ENCODE measurements around the gene MDP1. TPM values are rescaled to one million over a fixed set of nuclear protein-coding genes. Genes with fewer than 3 reads are reported as not detected.

MDP1 gene
- total RNA-seq, 1 donor from 2014 or later: 21.1 TPM

GRCh38 chr14:24258119-24258518, 42.3 kb upstream of the MDP1 start:
- no peaks in the 10 kb centered on the region for H3K27me3 ChIP-seq (ENCODE audit: control insufficient read depth, insufficient read depth, low read length)
- H3K4me3 ChIP-seq (ENCODE audit: low read depth, low read length): no peak overlapping the region
- FAIRE-seq (no peak), DNase-seq (ENCODE audit: low read depth) (no peak)
- TF ChIP-seq CTCF (IDR thresholded peaks at IDR 0.05; ENCODE audit: insufficient read depth, low read length, severe bottlenecking): no peak
- H3K36me3 ChIP-seq (ENCODE audit: control insufficient read depth, insufficient read depth, low read length): peaks cover 42% of the 10 kb centered on the region

- no peak for TF ChIP-seq CTCF (IDR thresholded peaks at IDR 0.05; ENCODE audit: insufficient read depth, low read length, severe bottlenecking)
- peaks cover 47% of the 10 kb centered on the region for H3K36me3 ChIP-seq (ENCODE audit: control insufficient read depth, insufficient read depth, low read length)
- no peaks in the 10 kb centered on the region for H3K27me3 ChIP-seq (ENCODE audit: control insufficient read depth, insufficient read depth, low read length)
- H3K4me3 ChIP-seq (ENCODE audit: low read depth, low read length): no peak overlapping the region
- FAIRE-seq (no peak), DNase-seq (ENCODE audit: low read depth) (no peak)
Observed at GRCh38 chr14:24256960-24257359, 41.1 kb upstream of the MDP1 start.

- DNase-seq (ENCODE audit: low read depth) (no peak), FAIRE-seq (no peak)
- peaks cover 44% of the 10 kb centered on the region for H3K36me3 ChIP-seq (ENCODE audit: control insufficient read depth, insufficient read depth, low read length)
- no peak overlapping the region for H3K4me3 ChIP-seq (ENCODE audit: low read depth, low read length)
- TF ChIP-seq CTCF (IDR thresholded peaks at IDR 0.05; ENCODE audit: insufficient read depth, low read length, severe bottlenecking): no peak
- H3K27me3 ChIP-seq (ENCODE audit: control insufficient read depth, insufficient read depth, low read length): no peaks in the 10 kb centered on the region
Observed at GRCh38 chr14:24255931-24256711, 40.3 kb upstream of the MDP1 start.

- Histone ChIP-seq H3K4me3 (ENCODE audit: low read depth, low read length) (no peak overlapping the region), H3K36me3 (ENCODE audit: control insufficient read depth, insufficient read depth, low read length) (peaks cover 43% of the 10 kb centered on the region), H3K27me3 (ENCODE audit: control insufficient read depth, insufficient read depth, low read length) (no peaks in the 10 kb centered on the region)
- no peak for TF ChIP-seq CTCF (IDR thresholded peaks at IDR 0.05; ENCODE audit: insufficient read depth, low read length, severe bottlenecking)
- no peak for DNase-seq (ENCODE audit: low read depth)
- FAIRE-seq: no peak
Observed at GRCh38 chr14:24255438-24255837, 39.6 kb upstream of the MDP1 start.

GRCh38 chr14:24254630-24255392, 38.9 kb upstream of the MDP1 start:
- DNase-seq (ENCODE audit: low read depth): no peak
- Histone ChIP-seq H3K4me3 (ENCODE audit: low read depth, low read length) (no peak overlapping the region), H3K36me3 (ENCODE audit: control insufficient read depth, insufficient read depth, low read length) (peaks cover 44% of the 10 kb centered on the region), H3K27me3 (ENCODE audit: control insufficient read depth, insufficient read depth, low read length) (no peaks in the 10 kb centered on the region)
- TF ChIP-seq CTCF (IDR thresholded peaks at IDR 0.05; ENCODE audit: insufficient read depth, low read length, severe bottlenecking): no peak
- no peak for FAIRE-seq
